Body of pancreas (tissue), 4 donors: ENCODE measurements around the gene CIBAR2.

Experiments
- POLR2A ChIP-seq, 3 donors: fragments of 450-650 bp; IDR thresholded peaks; one replicate each; pipeline ENCODE4 v1.6.1; 2016; ENCODE audit warnings: antibody characterized with exemption in 3 of 3, mild to moderate bottlenecking in 2 of 3
- TF ChIP-seq, protein P1 (sequence below), 7 experiments: fragments of 450-650 bp in 4 of 7; fragments of 200-600 bp in 3 of 7; sonication (generic) in 3 of 7; IDR thresholded peaks; one replicate each; pipeline ENCODE4 v1.5.1; 2016 to 2019; ENCODE audit warnings: antibody characterized with exemption in 7 of 7

DNA sequence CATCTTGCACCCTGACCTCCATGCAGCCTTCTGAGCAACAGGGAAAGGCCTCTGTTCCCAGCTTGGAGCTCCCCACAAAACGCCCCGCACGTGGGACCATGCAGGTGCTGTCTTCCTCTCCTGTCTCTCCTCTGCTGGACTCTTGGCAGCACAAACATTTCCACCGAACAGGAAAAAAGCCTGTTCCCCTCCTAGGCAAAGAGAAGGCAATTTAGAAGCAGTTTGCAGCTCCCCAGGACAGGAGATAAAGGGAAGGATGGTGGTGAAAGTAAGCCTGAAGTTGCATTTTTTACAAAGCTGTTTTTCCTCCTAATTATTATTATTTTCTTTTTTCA is 7.7 kb upstream of the CIBAR2 start:
- TF ChIP-seq, protein P1, sequence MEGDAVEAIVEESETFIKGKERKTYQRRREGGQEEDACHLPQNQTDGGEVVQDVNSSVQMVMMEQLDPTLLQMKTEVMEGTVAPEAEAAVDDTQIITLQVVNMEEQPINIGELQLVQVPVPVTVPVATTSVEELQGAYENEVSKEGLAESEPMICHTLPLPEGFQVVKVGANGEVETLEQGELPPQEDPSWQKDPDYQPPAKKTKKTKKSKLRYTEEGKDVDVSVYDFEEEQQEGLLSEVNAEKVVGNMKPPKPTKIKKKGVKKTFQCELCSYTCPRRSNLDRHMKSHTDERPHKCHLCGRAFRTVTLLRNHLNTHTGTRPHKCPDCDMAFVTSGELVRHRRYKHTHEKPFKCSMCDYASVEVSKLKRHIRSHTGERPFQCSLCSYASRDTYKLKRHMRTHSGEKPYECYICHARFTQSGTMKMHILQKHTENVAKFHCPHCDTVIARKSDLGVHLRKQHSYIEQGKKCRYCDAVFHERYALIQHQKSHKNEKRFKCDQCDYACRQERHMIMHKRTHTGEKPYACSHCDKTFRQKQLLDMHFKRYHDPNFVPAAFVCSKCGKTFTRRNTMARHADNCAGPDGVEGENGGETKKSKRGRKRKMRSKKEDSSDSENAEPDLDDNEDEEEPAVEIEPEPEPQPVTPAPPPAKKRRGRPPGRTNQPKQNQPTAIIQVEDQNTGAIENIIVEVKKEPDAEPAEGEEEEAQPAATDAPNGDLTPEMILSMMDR (IDR thresholded peaks at IDR 0.05), result no peak
- no peak for TF ChIP-seq POLR2A (IDR thresholded peaks at IDR 0.05)
